ENCODE data around the gene AFF3. TPM values are rescaled to one million over a fixed set of nuclear protein-coding genes. Genes with fewer than 3 reads are reported as not detected.

AFF3 gene
- total and polyA plus RNA-seq, 10 of the 15 experiments (the other 5 are each of a cell fraction or from before 2014, with no cell fraction given): 0.26 to 5.5 (median 3.0) TPM

- no peak overlapping the region for H2AFZ ChIP-seq (ENCODE audit: control insufficient read depth, low read depth, low read length)
- FAIRE-seq (no peak), ATAC-seq (no peak), DNase-seq (ENCODE audit: low read depth, low spot score) (no peak)
- no peak for TF ChIP-seq BACH1 (IDR thresholded peaks at IDR 0.05; ENCODE audit: borderline replicate concordance)
- TF ChIP-seq USF1 (IDR thresholded peaks at IDR 0.05; ENCODE audit: borderline replicate concordance, extremely low read length, insufficient read depth, low read depth, low read length): no peak
- TF ChIP-seq CHD1 (IDR thresholded peaks at IDR 0.05; ENCODE audit: low read depth, low read length): no peak
- TF ChIP-seq CEBPB (IDR thresholded peaks at IDR 0.05; ENCODE audit: borderline replicate concordance in 1 of 2, low read depth in 2 of 2, low read length in 2 of 2): no peak
- no peak for TF ChIP-seq GATAD2B (conservative IDR thresholded peaks at IDR 0.05; ENCODE audit: low read depth)
- no peak for TF ChIP-seq CHD4 (IDR thresholded peaks at IDR 0.05)
- no peak for TF ChIP-seq MEF2A (IDR thresholded peaks at IDR 0.05; ENCODE audit: insufficient read depth, low read depth, low read length)
- no peak for TF ChIP-seq ZBTB33 (IDR thresholded peaks at IDR 0.05)
- TF ChIP-seq MEF2B (IDR thresholded peaks at IDR 0.05; ENCODE audit: partially characterized antibody, poor library complexity, severe bottlenecking): no peak
- TF ChIP-seq ASH2L (IDR thresholded peaks at IDR 0.05; ENCODE audit: borderline replicate concordance, low read depth): no peak
- no peak for TF ChIP-seq JUND (IDR thresholded peaks at IDR 0.05; ENCODE audit: low read depth, low read length)
- no peak for TF ChIP-seq MLLT1 (IDR thresholded peaks at IDR 0.05)
- POLR2A ChIA-PET: no interaction called here
- H3K27me3 ChIP-seq (replicated peaks in 1 of 2; ENCODE audit: control insufficient read depth in 2 of 2, insufficient read depth in 2 of 2, low read length in 1 of 2): no peaks in the 10 kb centered on the region
- CTCF ChIA-PET: interaction anchor here (1.2 kb wide), 1 partner anchor 68 kb away, joined by 3 read pairs; no protein-coding TSS in a partner anchor
- no peaks in the 10 kb centered on the region for H4K20me1 ChIP-seq (ENCODE audit: control insufficient read depth, insufficient read depth)
- intact Hi-C loops (cut with micrococcal nuclease; ENCODE audit: unreplicated experiment): no loop called here
- H3K4me1 ChIP-seq (ENCODE audit: control insufficient read depth, insufficient read depth, low read length): no peaks in the 10 kb centered on the region
- RAD21 ChIA-PET (ENCODE audit: unreplicated experiment): no interaction called here
- no peaks in the 10 kb centered on the region for H3K36me3 ChIP-seq (ENCODE audit: control insufficient read depth in 2 of 2, insufficient read depth in 2 of 2, low read length in 1 of 2)
- no TSS peak for BruUV-seq (replicated peaks)
- H3K79me2 ChIP-seq (ENCODE audit: control insufficient read depth, insufficient read depth, low read length): no peaks in the 10 kb centered on the region
- H3K27ac ChIP-seq (ENCODE audit: control insufficient read depth, insufficient read depth): no peak overlapping the region
- SMC1A ChIA-PET (ENCODE audit: uncharacterized antibody, unreplicated experiment): no interaction called here
- no peaks in the 10 kb centered on the region for H3K9me3 ChIP-seq (replicated peaks; ENCODE audit: control insufficient read depth, insufficient read depth, low read length)
- H3K4me3 ChIP-seq: no peak overlapping the region
- 58% methylated on average over 6 of the region's 6 CpGs for WGBS (ENCODE audit: insufficient coverage, insufficient replicate concordance, low lambda C conversion rate, missing lambda C conversion rate)
- no peak overlapping the region for H3K9ac ChIP-seq (ENCODE audit: control insufficient read depth, insufficient read depth, low read length)
- H3K4me2 ChIP-seq (ENCODE audit: control insufficient read depth, insufficient read depth): no peak overlapping the region
- in situ Hi-C loops (cut with MboI): no loop called here
These were observed 530.6 kb downstream of the AFF3 start for GRCh38 chr2:99611786-99612185.

All from GM12878 (cell line).